ENCODE data around the gene APOL1. TPM values are rescaled to one million over a fixed set of nuclear protein-coding genes. Genes with fewer than 3 reads are reported as not detected.

APOL1 gene
- total and polyA plus RNA-seq, 2 of the 4 experiments (the other 2 are of a cell fraction), result 0.36 to 0.77 TPM

DNA sequence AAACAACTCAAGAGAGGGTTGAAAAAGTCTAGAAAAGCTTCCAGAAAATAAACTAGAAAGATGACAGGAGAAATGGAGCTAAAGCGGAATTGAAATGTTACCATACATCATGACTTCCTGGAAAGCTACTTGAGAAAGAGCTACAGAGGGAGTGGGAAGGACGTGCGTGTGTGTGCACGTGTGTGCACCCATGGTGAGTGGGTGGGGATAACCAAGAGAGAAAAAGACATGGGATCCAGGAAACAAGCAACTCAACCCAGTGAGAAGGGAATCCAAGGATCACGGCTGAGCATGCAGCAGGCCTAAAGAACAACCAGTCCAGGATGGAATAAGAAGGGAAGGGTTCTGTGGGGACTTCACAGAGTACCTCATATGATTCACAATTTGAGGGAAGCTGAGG, 21.6 kb downstream of the APOL1 start:
- dilution Hi-C loops (cut with HindIII; ENCODE audit: low sequenced_read_pairs, unreplicated experiment), result no loop called here

More for the DNA sequence above, 21.6 kb downstream of the APOL1 start:
- Histone ChIP-seq H3K9me3 (ENCODE audit: control insufficient read depth, insufficient read depth, low read length) (peaks cover 3% of the 10 kb centered on the region; the same call in 1 of the 2 replicates), H3K27me3 (ENCODE audit: control insufficient read depth, insufficient read depth, low read length) (no peaks in the 10 kb centered on the region), H4K8ac (ENCODE audit: low read depth in 2 of 2, low read length in 2 of 2) (peak overlapping the region in 1 of 2 experiments; percentile 35; a peak in 1 of 4 replicates), H3K4ac (ENCODE audit: low read depth, low read length) (no peak overlapping the region), H3K18ac (ENCODE audit: low read depth, low read length) (peak overlapping the region; percentile 4; the same call in 1 of the 2 replicates), H3K14ac (replicated peaks; ENCODE audit: low read depth, low read length) (0 out of 2 replicates have a peak overlapping the region, but pooled peaks have one; percentile 7), H2AK9ac (replicated peaks; ENCODE audit: low read depth, low read length, poor library complexity) (no peak overlapping the region), H2AFZ (replicated peaks; ENCODE audit: low read length, poor library complexity) (no peak overlapping the region), H3K27ac (ENCODE audit: insufficient read depth, low read length) (no peak overlapping the region), H4K20me1 (ENCODE audit: insufficient read depth, low read length) (peaks cover 22% of the 10 kb centered on the region), H4K91ac (ENCODE audit: insufficient read depth, low read depth, low read length) (no peak overlapping the region), H2BK20ac (ENCODE audit: low read depth, low read length) (peak overlapping the region; percentile 20; the same call in 1 of the 2 replicates), H3K4me1 (ENCODE audit: control insufficient read depth, insufficient read depth, low read length) (no peaks in the 10 kb centered on the region), H3K36me3 (ENCODE audit: control insufficient read depth, insufficient read depth, low read length) (peaks cover 10% of the 10 kb centered on the region), H3K4me3 (ENCODE audit: insufficient read depth, low read depth, low read length) (no peak overlapping the region), H2BK5ac (ENCODE audit: low read depth, low read length, poor library complexity, severe bottlenecking) (no peak overlapping the region), H3K79me1 (ENCODE audit: low read depth in 1 of 2, low read length in 2 of 2) (peaks cover 0 to 9% of the 10 kb centered on the region in 2 experiments; a peak in 2 of 4 replicates), H3K9ac (ENCODE audit: low read depth, low read length) (no peak overlapping the region), H2BK120ac (ENCODE audit: low read depth, low read length) (no peak overlapping the region), H3K9me1 (ENCODE audit: insufficient read depth, low read length) (0 out of 2 replicates have a peak, but pooled peaks cover 5% of the 10 kb centered on the region), H3K23ac (ENCODE audit: low read depth, low read length) (no peak overlapping the region), H3K56ac (ENCODE audit: extremely low read depth, insufficient read depth, low read length) (no peak overlapping the region), H2BK15ac (ENCODE audit: low read depth, low read length) (no peak overlapping the region), H3K4me2 (ENCODE audit: low read depth, low read length) (no peak overlapping the region), H2AK5ac (ENCODE audit: low read depth, low read length) (no peak overlapping the region), H4K5ac (ENCODE audit: low read depth, low read length) (no peak overlapping the region)
- WGBS, 2 experiments (ENCODE audit: extremely low coverage in 2 of 2, insufficient read length in 1 of 2), result no CpG with 5 or more reads among the region's 5 CpGs
- no peak for DNase-seq
- ChIA-PET CTCF (interaction anchor here (1.7 kb wide), 1 partner anchor 35 kb away, joined by 3 read pairs; the partner anchor contains the start of gene APOL2), POLR2A (ENCODE audit: unreplicated experiment) (no interaction called here)
- ATAC-seq (ENCODE audit: low read depth), result no peak
- TF ChIP-seq, protein P1, sequence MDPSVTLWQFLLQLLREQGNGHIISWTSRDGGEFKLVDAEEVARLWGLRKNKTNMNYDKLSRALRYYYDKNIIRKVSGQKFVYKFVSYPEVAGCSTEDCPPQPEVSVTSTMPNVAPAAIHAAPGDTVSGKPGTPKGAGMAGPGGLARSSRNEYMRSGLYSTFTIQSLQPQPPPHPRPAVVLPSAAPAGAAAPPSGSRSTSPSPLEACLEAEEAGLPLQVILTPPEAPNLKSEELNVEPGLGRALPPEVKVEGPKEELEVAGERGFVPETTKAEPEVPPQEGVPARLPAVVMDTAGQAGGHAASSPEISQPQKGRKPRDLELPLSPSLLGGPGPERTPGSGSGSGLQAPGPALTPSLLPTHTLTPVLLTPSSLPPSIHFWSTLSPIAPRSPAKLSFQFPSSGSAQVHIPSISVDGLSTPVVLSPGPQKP (IDR thresholded peaks at IDR 0.05; ENCODE audit: borderline replicate concordance, low read depth, low read length), result no peak
- TF ChIP-seq MAFK (IDR thresholded peaks at IDR 0.05; ENCODE audit: low read depth, low read length) (no peak), BHLHE40 (IDR thresholded peaks at IDR 0.05; ENCODE audit: low read depth, low read length) (no peak), RFX5 (IDR thresholded peaks at IDR 0.05; ENCODE audit: low read depth, low read length) (no peak), MAZ (IDR thresholded peaks at IDR 0.05; ENCODE audit: borderline replicate concordance, low read depth, low read length) (no peak), SMC3 (IDR thresholded peaks at IDR 0.05; ENCODE audit: low read depth, low read length) (no peak), RCOR1 (IDR thresholded peaks at IDR 0.05; ENCODE audit: insufficient replicate concordance, low read length) (no peak)
- TF ChIP-seq, protein P2, sequence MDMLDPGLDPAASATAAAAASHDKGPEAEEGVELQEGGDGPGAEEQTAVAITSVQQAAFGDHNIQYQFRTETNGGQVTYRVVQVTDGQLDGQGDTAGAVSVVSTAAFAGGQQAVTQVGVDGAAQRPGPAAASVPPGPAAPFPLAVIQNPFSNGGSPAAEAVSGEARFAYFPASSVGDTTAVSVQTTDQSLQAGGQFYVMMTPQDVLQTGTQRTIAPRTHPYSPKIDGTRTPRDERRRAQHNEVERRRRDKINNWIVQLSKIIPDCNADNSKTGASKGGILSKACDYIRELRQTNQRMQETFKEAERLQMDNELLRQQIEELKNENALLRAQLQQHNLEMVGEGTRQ (IDR thresholded peaks at IDR 0.05; ENCODE audit: low read depth, low read length), result no peak
- intact Hi-C loops (cut with micrococcal nuclease), result no loop called here
- no TSS peak for BruUV-seq (replicated peaks)
- in situ Hi-C loops (cut with MboI; ENCODE audit: low sequenced_read_pairs), result no loop called here

Measured in IMR-90 (cell line).